GM12865 (cell line): ENCODE data around the gene RDH11.
A peak's percentile ranks its signal among the peaks of the same experiment; 100 is the strongest.

Experiments
- DNase-seq: peaks from one replicate; pipeline ENCODE4 v3.0.0; 2010; ENCODE audit warnings: low read depth
- H3K4me3 ChIP-seq: 2 replicates; pipeline ENCODE4 v1.5.1; 2011; ENCODE audit warnings: mild to moderate bottlenecking, low read depth, low read length, control low read depth
- TF ChIP-seq, protein P1 (sequence below): IDR thresholded peaks from 2 replicates; pipeline ENCODE4 v1.5.1; 2011; ENCODE audit warnings: low read length, control low read depth, low read depth, inconsistent platforms; ENCODE audit not compliant: insufficient read depth; ENCODE audit errors: missing control alignments

The RDH11 gene

DNA sequence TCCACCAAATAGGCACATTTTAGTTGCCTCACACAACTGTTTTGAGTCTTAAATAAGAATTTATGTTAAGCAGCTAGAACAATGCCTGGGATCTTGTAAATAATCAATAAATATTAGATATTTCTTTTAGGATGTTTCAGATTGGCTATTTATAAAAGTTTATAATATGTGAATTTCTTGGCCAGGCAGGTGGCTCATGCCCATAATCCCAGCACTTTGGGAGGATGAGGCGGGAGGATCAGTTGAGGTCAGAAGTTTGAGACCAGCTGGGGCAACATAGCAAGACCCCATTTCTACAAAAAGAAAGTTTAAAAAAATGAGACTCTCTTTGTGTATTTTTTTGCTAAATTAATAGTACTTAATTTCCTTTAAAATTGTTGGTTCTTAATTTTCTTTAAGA lies 54.1 kb downstream of the RDH11 start:
- no peak for DNase-seq
- H3K4me3 ChIP-seq = no peak overlapping the region
- TF ChIP-seq, protein P1, sequence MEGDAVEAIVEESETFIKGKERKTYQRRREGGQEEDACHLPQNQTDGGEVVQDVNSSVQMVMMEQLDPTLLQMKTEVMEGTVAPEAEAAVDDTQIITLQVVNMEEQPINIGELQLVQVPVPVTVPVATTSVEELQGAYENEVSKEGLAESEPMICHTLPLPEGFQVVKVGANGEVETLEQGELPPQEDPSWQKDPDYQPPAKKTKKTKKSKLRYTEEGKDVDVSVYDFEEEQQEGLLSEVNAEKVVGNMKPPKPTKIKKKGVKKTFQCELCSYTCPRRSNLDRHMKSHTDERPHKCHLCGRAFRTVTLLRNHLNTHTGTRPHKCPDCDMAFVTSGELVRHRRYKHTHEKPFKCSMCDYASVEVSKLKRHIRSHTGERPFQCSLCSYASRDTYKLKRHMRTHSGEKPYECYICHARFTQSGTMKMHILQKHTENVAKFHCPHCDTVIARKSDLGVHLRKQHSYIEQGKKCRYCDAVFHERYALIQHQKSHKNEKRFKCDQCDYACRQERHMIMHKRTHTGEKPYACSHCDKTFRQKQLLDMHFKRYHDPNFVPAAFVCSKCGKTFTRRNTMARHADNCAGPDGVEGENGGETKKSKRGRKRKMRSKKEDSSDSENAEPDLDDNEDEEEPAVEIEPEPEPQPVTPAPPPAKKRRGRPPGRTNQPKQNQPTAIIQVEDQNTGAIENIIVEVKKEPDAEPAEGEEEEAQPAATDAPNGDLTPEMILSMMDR = no peak

DNA sequence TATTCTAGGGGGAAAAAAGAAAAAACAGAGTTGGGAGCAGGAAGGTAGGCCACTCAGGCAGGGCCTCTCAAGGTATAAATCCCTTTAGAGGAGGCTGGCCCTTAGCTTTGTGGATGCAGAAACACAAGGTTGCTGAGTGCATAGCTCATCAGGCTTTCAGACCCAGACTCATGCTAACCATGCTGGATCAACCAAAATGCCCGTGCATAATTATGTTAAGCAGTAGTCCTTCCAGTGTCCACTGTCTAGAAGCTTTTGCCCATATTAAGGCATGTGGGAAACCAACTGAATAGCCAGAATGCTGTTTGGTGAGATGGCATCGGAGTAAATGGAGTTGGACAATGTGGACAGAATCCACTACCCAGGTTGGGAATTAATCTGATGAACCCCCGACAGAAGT lies 56.9 kb downstream of the RDH11 start:
- no peak for DNase-seq
- TF ChIP-seq, protein P1 = no peak
- no peak overlapping the region for H3K4me3 ChIP-seq

DNA sequence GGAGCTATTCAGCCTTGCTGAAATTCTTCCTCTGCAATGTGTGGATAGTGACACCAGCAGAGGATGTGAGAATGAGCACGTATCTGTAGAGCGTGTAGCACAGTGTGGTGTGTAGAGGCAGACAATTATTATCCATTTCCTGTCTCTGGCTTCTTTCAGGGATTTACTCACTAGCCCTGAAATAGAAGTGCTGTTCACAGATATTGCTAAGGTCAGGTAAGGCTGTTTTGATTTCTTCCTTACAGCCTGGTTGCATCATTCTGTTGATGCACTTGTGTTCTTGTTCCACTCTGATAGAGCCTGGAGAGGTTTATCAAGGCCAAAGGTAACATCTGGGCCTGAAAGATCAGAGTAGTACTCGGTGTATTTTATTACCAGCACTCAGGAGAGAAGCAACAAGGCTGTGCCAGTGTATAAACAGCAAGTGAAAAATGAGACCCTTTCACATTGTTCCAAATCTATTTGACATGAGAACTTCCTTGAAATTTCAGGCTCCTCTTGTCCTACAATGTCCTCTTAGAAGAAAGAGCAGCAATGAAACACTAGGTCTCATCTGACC lies 59.1 kb downstream of the RDH11 start:
- TF ChIP-seq, protein P1 = no peak
- H3K4me3 ChIP-seq = no peak overlapping the region
- peak; percentile 22 for DNase-seq

DNA sequence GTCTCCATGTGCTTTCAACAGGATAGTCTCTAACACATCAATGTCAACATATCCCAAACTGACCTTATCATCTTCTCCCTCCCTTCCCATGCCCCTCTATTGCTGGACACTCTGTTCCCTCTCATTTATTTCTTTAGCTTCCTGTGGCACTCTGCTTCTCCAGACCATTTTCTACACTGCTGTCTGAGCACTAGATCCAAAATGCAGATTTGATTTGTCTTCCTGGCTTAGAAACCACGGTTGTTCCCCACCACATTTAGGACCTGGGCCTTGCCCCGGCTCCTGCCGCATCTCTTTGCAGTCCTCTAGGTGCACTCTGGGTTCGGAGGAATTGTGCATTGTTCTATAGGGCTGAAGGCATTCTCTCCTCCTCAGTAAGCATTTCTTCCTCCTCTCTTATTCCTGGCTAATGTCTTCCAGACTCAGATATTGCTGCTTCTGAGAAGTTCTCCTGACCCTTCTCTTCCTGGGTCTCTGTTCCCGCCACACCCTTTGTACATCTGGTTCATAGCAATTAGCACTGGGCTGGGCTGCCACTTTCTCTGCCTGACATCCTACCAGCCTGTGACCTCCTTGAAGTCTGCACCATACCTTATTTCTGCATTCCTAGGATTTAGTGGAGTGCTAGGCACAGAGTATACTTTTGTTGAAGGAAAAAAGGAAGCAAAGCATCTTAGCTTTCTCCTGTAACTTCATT lies 62.0 kb downstream of the RDH11 start:
- TF ChIP-seq, protein P1 = no peak
- DNase-seq = no peak
- H3K4me3 ChIP-seq = no peak overlapping the region

DNA sequence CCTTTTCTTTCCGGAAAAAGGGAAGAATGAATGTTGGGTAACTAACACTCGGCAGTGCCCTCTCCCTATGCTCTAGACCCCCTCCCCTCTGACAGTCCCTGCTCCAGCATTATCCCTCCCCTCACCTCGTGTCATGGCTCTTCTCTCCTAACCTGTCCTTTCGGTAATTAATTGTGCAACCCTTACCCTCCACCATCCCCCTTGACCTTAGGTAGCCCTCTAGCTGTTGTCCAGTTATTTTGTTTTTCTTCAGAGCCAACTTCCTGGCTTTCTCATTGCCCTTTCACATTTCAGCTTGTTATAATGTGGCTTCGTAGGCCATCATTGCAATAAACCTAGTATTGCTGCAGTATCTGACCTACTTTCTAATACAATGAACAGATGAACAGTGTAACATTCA lies 64.6 kb downstream of the RDH11 start:
- TF ChIP-seq, protein P1 = no peak
- no peak overlapping the region for H3K4me3 ChIP-seq
- no peak for DNase-seq

DNA sequence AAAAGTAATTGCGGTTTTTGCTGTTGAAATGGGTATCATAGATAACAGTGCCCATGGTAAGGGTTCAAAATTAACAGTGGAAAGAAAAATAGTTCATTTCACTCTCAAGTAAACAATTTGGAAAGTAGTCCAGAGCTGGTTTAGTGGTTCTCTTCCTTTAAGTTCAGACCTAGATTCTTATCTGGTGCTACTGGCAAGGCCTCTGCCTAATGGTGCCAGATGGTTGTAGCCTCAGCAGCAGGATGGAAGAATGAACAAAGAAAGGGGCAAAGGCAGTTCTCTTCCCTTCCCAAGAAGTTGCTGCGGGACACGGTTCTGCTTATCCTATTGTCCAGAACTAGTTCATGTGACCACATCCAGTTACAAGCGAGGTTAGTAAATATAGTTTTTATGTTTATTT lies 65.4 kb downstream of the RDH11 start:
- TF ChIP-seq, protein P1 = no peak
- no peak for DNase-seq
- H3K4me3 ChIP-seq = no peak overlapping the region

DNA sequence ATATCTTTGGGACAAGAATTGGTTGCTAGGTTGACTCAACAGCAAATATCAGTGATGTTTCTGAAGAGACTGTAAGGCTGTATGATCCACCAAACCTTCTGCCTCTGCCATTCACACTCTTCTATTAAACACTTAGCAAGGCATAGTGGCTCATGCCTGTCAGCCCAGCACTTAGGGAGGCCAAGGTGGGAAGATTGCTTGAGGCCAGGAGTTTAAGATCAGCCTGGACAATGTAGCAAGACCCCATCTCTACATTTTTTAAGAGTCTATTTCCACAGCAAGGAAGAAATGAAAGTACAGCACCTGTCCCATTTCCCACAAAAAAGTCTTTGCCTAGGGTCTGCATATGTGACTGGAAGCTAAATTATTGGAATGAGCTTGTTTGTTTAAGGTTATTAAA lies 68.0 kb downstream of the RDH11 start:
- DNase-seq = no peak
- TF ChIP-seq, protein P1 = no peak
- no peak overlapping the region for H3K4me3 ChIP-seq
